Trophoblast cell (in vitro differentiated cells and primary cell): Measurements from ENCODE around the gene PLPP4.

Experiments used
- DNase-seq, 2 donors: peaks; one replicate each; pipeline ENCODE4 v3.0.0-alpha.2; 2016
- H2AFZ ChIP-seq: 2 replicates; pipeline ENCODE4 v1.6.1; 2013; ENCODE audit warnings: low read length, moderate library complexity, mild to moderate bottlenecking; ENCODE audit not compliant: insufficient read depth, poor library complexity
- H2AK5ac ChIP-seq: 2 replicates; pipeline ENCODE4 v1.6.1; 2013; ENCODE audit warnings: mild to moderate bottlenecking, low read length
- H2BK120ac ChIP-seq: 2 replicates; pipeline ENCODE4 v1.6.1; 2013; ENCODE audit warnings: low read length, mild to moderate bottlenecking, moderate library complexity; ENCODE audit not compliant: insufficient read depth, poor library complexity
- H2BK12ac ChIP-seq: 2 replicates; pipeline ENCODE4 v1.6.1; 2013; ENCODE audit warnings: mild to moderate bottlenecking, low read length, moderate library complexity
- H2BK5ac ChIP-seq: 2 replicates; pipeline ENCODE4 v1.6.1; 2013; ENCODE audit warnings: low read length, low read depth, moderate library complexity, mild to moderate bottlenecking; ENCODE audit not compliant: poor library complexity
- H3K14ac ChIP-seq: 2 replicates; pipeline ENCODE4 v1.6.1; 2013; ENCODE audit warnings: mild to moderate bottlenecking, low read length
- H3K18ac ChIP-seq: 2 replicates; pipeline ENCODE4 v1.6.1; 2013; ENCODE audit warnings: mild to moderate bottlenecking, low read length
- H3K23ac ChIP-seq: 2 replicates; pipeline ENCODE4 v1.6.1; 2013; ENCODE audit warnings: low read length
- H3K27ac ChIP-seq: 2 replicates; pipeline ENCODE4 v1.5.1; 2013; ENCODE audit warnings: low read depth, mild to moderate bottlenecking, inconsistent platforms, low read length, moderate library complexity
- H3K27me3 ChIP-seq: 2 replicates; pipeline ENCODE4 v1.6.1; 2013; ENCODE audit warnings: inconsistent platforms, mild to moderate bottlenecking, low read length, moderate library complexity; ENCODE audit not compliant: insufficient read depth
- H3K36me3 ChIP-seq, 2 experiments: 1 replicate in 1 of 2; 2 replicates in 1 of 2; pipeline ENCODE4 v1.6.1; 2013; ENCODE audit warnings: low read length in 2 of 2, mild to moderate bottlenecking in 2 of 2, moderate library complexity in 1 of 2; ENCODE audit not compliant: insufficient read depth in 2 of 2, control insufficient read depth in 1 of 2
- H3K4ac ChIP-seq: 2 replicates; pipeline ENCODE4 v1.6.1; 2013; ENCODE audit warnings: low read depth, mild to moderate bottlenecking, low read length, moderate library complexity
- H3K4me1 ChIP-seq, 2 experiments: 1 replicate in 1 of 2; 2 replicates in 1 of 2; pipeline ENCODE4 v1.6.1; 2013; ENCODE audit warnings: low read length in 2 of 2, mild to moderate bottlenecking in 2 of 2, moderate library complexity in 1 of 2; ENCODE audit not compliant: insufficient read depth in 2 of 2, control insufficient read depth in 1 of 2
- H3K4me2 ChIP-seq: 2 replicates; pipeline ENCODE4 v1.6.1; 2013; ENCODE audit warnings: inconsistent platforms, mild to moderate bottlenecking, low read length, moderate library complexity
- H3K4me3 ChIP-seq: 2 replicates; pipeline ENCODE4 v1.5.1; 2013; ENCODE audit warnings: mild to moderate bottlenecking, low read depth, low read length, inconsistent platforms
- H3K79me1 ChIP-seq: one replicate; pipeline ENCODE4 v1.6.1; 2013; ENCODE audit warnings: low read length
- H3K79me2 ChIP-seq: 2 replicates; pipeline ENCODE4 v1.6.1; 2013; ENCODE audit warnings: low read length, mild to moderate bottlenecking; ENCODE audit not compliant: control insufficient read depth, insufficient read depth, poor library complexity
- H3K9ac ChIP-seq: 2 replicates; pipeline ENCODE4 v1.6.1; 2013; ENCODE audit warnings: mild to moderate bottlenecking, low read length
- H3K9me3 ChIP-seq: 2 replicates; pipeline ENCODE4 v1.6.1; 2013; ENCODE audit warnings: low read depth, mild to moderate bottlenecking, control low read depth, inconsistent platforms, low read length; ENCODE audit not compliant: insufficient read depth
- H4K12ac ChIP-seq: 2 replicates; pipeline ENCODE4 v1.6.1; 2013; ENCODE audit warnings: low read depth, mild to moderate bottlenecking, low read length, moderate library complexity
- H4K8ac ChIP-seq: 2 replicates; pipeline ENCODE4 v1.6.1; 2013; ENCODE audit warnings: low read depth, mild to moderate bottlenecking, low read length, moderate library complexity
- H4K91ac ChIP-seq: one replicate; pipeline ENCODE4 v1.6.1; 2013; ENCODE audit warnings: low read depth, mild to moderate bottlenecking, low read length, moderate library complexity
- WGBS: extraction: QIAGEN DNeasy Blood & Tissue Kit; methylation state at CpG from one replicate; pipeline ENCODE4 v1.1.7; 2013; ENCODE audit warnings: missing lambda C conversion rate; ENCODE audit not compliant: insufficient read length, insufficient coverage; ENCODE audit errors: extremely low coverage; 5-methylcytosine and 5-hydroxymethylcytosine counted together

Gene PLPP4

GRCh38 chr10:120505056-120505455 is 48.0 kb downstream of the PLPP4 start:
- Histone ChIP-seq H3K36me3 (no peaks in the 10 kb centered on the region), H3K23ac (no peak overlapping the region), H3K9me3 (peaks cover 2% of the 10 kb centered on the region), H4K12ac (no peak overlapping the region), H3K4me2 (no peak overlapping the region), H3K79me1 (no peaks in the 10 kb centered on the region), H4K8ac (no peak overlapping the region), H4K91ac (no peak overlapping the region), H3K4me1 (peaks cover 2 to 4% of the 10 kb centered on the region in 2 experiments), H3K9ac (no peak overlapping the region), H3K27ac (no peak overlapping the region), H2AK5ac (no peak overlapping the region), H2BK12ac (no peak overlapping the region), H3K14ac (no peak overlapping the region), H2BK120ac (no peak overlapping the region), H3K18ac (no peak overlapping the region), H3K79me2 (no peaks in the 10 kb centered on the region), H2BK5ac (no peak overlapping the region), H3K4me3 (no peak overlapping the region), H2AFZ (no peak overlapping the region), H3K27me3 (no peaks in the 10 kb centered on the region), H3K4ac (no peak overlapping the region)
- no CpG with 5 or more reads among the region's 3 CpGs for WGBS
- DNase-seq: peak; percentile 54 to 65

GRCh38 chr10:120505866-120506265 is 48.8 kb downstream of the PLPP4 start:
- Histone ChIP-seq H4K91ac (no peak overlapping the region), H4K8ac (no peak overlapping the region), H3K27me3 (no peaks in the 10 kb centered on the region), H4K12ac (no peak overlapping the region), H3K4me3 (no peak overlapping the region), H3K23ac (no peak overlapping the region), H3K14ac (no peak overlapping the region), H2BK5ac (no peak overlapping the region), H3K79me2 (no peaks in the 10 kb centered on the region), H3K18ac (no peak overlapping the region), H3K79me1 (no peaks in the 10 kb centered on the region), H3K9ac (no peak overlapping the region), H2AK5ac (no peak overlapping the region), H2AFZ (no peak overlapping the region), H3K4me1 (peaks cover 2 to 4% of the 10 kb centered on the region in 2 experiments), H2BK12ac (no peak overlapping the region), H3K9me3 (peaks cover 2% of the 10 kb centered on the region), H3K36me3 (no peaks in the 10 kb centered on the region), H3K4me2 (no peak overlapping the region), H3K27ac (no peak overlapping the region), H2BK120ac (no peak overlapping the region), H3K4ac (no peak overlapping the region)
- no CpG with 5 or more reads among the region's 4 CpGs for WGBS
- peak; percentile 28 to 50 for DNase-seq

DNA sequence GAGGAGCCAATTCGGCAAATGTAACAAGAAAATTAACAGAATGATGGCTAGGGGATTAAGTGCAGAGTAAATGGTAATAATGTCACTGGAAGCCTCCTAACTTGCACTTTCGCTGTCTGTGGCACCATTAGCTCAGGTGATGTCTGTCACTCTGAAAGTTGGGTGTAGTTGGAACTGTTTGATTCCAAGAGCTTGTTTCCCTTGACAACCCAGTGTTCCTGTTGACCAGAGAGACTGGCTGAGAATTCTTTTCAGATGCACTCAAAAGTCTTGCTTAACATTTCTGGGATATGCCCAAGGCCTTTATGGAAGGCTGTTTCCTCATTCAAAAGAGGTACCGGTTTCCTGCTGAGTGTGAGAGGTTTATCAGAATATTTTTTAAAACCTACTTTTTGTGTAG is 49.6 kb downstream of the PLPP4 start:
- no peak overlapping the region for H3K23ac ChIP-seq
- no peak overlapping the region for H4K91ac ChIP-seq
- no peaks in the 10 kb centered on the region for H3K79me2 ChIP-seq
- no peak overlapping the region for H3K9ac ChIP-seq
- no peak overlapping the region for H2BK120ac ChIP-seq
- no peak overlapping the region for H2BK5ac ChIP-seq
- peaks cover 2% of the 10 kb centered on the region for H3K9me3 ChIP-seq
- H3K4me3 ChIP-seq: no peak overlapping the region
- no peaks in the 10 kb centered on the region for H3K79me1 ChIP-seq
- peaks cover 2 to 4% of the 10 kb centered on the region in 2 experiments for H3K4me1 ChIP-seq
- no peak overlapping the region for H3K14ac ChIP-seq
- H4K8ac ChIP-seq: no peak overlapping the region
- no peak overlapping the region for H2BK12ac ChIP-seq
- no peaks in the 10 kb centered on the region for H3K27me3 ChIP-seq
- H2AK5ac ChIP-seq: no peak overlapping the region
- no peak overlapping the region for H2AFZ ChIP-seq
- H4K12ac ChIP-seq: no peak overlapping the region
- no peak overlapping the region for H3K18ac ChIP-seq
- no peak overlapping the region for H3K4ac ChIP-seq
- peak in 1 of 2 donors; percentile 50 for DNase-seq
- no peaks in the 10 kb centered on the region for H3K36me3 ChIP-seq
- no peak overlapping the region for H3K27ac ChIP-seq
- no CpG with 5 or more reads among the region's 3 CpGs for WGBS
- H3K4me2 ChIP-seq: no peak overlapping the region

DNA sequence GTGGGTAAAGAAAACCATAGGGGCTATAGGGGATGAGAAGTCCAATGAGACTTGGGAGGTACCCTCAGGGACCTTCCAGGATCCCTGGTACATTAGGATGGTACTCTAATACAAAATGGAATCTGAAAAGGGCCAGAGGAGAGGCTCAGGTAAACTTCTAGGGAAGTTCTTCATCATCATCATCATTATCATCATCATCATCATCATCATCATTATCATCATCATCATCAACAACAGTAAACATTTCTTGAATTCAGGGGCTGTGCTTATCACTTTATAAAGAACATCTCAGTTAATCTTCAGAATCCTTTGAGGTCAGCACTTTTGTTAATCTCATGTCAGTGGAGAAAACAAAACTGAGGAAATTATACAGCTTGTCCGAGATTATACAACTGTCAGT is 50.1 kb downstream of the PLPP4 start:
- Histone ChIP-seq H3K79me1 (no peaks in the 10 kb centered on the region), H2BK5ac (no peak overlapping the region), H3K4me1 (peaks cover 2 to 4% of the 10 kb centered on the region in 2 experiments), H3K4me3 (no peak overlapping the region), H3K9ac (no peak overlapping the region), H3K27ac (no peak overlapping the region), H2AFZ (no peak overlapping the region), H3K27me3 (no peaks in the 10 kb centered on the region), H2BK120ac (no peak overlapping the region), H2AK5ac (no peak overlapping the region), H3K4me2 (no peak overlapping the region), H4K8ac (no peak overlapping the region), H3K79me2 (no peaks in the 10 kb centered on the region), H3K4ac (no peak overlapping the region), H3K23ac (no peak overlapping the region), H3K9me3 (peaks cover 2% of the 10 kb centered on the region), H3K36me3 (no peaks in the 10 kb centered on the region), H3K14ac (no peak overlapping the region), H3K18ac (no peak overlapping the region), H4K91ac (no peak overlapping the region), H2BK12ac (no peak overlapping the region), H4K12ac (no peak overlapping the region)
- WGBS: no CpG with 5 or more reads among the region's 1 CpG
- DNase-seq: no peak
